IMR-90 (cell line): ENCODE data around the gene MRPL40. TPM values are rescaled to one million over a fixed set of nuclear protein-coding genes. Genes with fewer than 3 reads are reported as not detected.

Experiments used
- ATAC-seq: fragments of 200-7000 bp; cut with Tn5 transposase; 2 replicates; pipeline ENCODE4 v1.9.1; 2020; ENCODE audit warnings: low read depth, mild to moderate bottlenecking, moderate library complexity
- BruUV-seq: library from RNA; stranded (reverse); fragments of 400-500 nt; replicated peaks from 2 replicates; lab custom pipeline; 2021; lab: Mats Ljungman, UMichigan
- CTCF ChIA-PET: fragments of 300-600 bp; formaldehyde crosslinking; extraction: SDS; loops from one replicate; lab custom pipeline; 2021; ENCODE audit warnings: antibody characterized with exemption; lab: Yijun Ruan, JAX
- POLR2A ChIA-PET: fragments of 300-600 bp; sonication (Branson Sonifier 250); formaldehyde crosslinking; loops from one replicate; lab custom pipeline; 2022; ENCODE audit warnings: antibody characterized with exemption; ENCODE audit not compliant: unreplicated experiment; lab: Charles Lee
- DNase-seq: peaks from one replicate; pipeline ENCODE4 v3.0.0; 2013
- H2AFZ ChIP-seq: replicated peaks from 2 replicates; pipeline ENCODE3; 2013; ENCODE audit warnings: low read length, mild to moderate bottlenecking; ENCODE audit not compliant: poor library complexity
- H2AK5ac ChIP-seq: 2 replicates; pipeline ENCODE4 v1.6.1; 2013; ENCODE audit warnings: low read depth, low read length, inconsistent platforms
- H2AK9ac ChIP-seq: replicated peaks from 2 replicates; pipeline ENCODE3; 2013; ENCODE audit warnings: mild to moderate bottlenecking, low read depth, low read length, moderate library complexity; ENCODE audit not compliant: poor library complexity
- H2BK120ac ChIP-seq: 2 replicates; pipeline ENCODE4 v1.6.1; 2013; ENCODE audit warnings: low read depth, low read length, inconsistent platforms
- H2BK15ac ChIP-seq: 3 replicates; pipeline ENCODE4 v1.6.1; 2013; ENCODE audit warnings: low read depth, low read length, inconsistent platforms
- H2BK20ac ChIP-seq: 2 replicates; pipeline ENCODE4 v1.6.1; 2013; ENCODE audit warnings: low read depth, mild to moderate bottlenecking, inconsistent platforms, low read length, moderate library complexity
- H2BK5ac ChIP-seq: 2 replicates; pipeline ENCODE4 v1.6.1; 2013; ENCODE audit warnings: mild to moderate bottlenecking, low read depth, low read length, inconsistent platforms; ENCODE audit not compliant: poor library complexity, severe bottlenecking
- H3K14ac ChIP-seq: replicated peaks from 2 replicates; pipeline ENCODE4 v1.6.1; 2013; ENCODE audit warnings: low read depth, low read length, inconsistent platforms
- H3K18ac ChIP-seq: 2 replicates; pipeline ENCODE4 v1.6.1; 2013; ENCODE audit warnings: low read depth, low read length, control low read depth
- H3K23ac ChIP-seq: 2 replicates; pipeline ENCODE4 v1.6.1; 2013; ENCODE audit warnings: low read depth, low read length, inconsistent platforms
- H3K27ac ChIP-seq: 2 replicates; pipeline ENCODE4 v1.5.1; 2013; ENCODE audit warnings: mild to moderate bottlenecking, control low read depth, low read length; ENCODE audit not compliant: insufficient read depth
- H3K27me3 ChIP-seq: 2 replicates; pipeline ENCODE4 v1.6.1; 2013; ENCODE audit warnings: low read length; ENCODE audit not compliant: control insufficient read depth, insufficient read depth
- H3K36me3 ChIP-seq: 2 replicates; pipeline ENCODE4 v1.6.1; 2013; ENCODE audit warnings: low read length, mixed read lengths; ENCODE audit not compliant: control insufficient read depth, insufficient read depth
- H3K4ac ChIP-seq: 2 replicates; pipeline ENCODE4 v1.6.1; 2013; ENCODE audit warnings: low read depth, low read length, inconsistent platforms
- H3K4me1 ChIP-seq: 2 replicates; pipeline ENCODE4 v1.6.1; 2013; ENCODE audit warnings: low read length, mixed read lengths; ENCODE audit not compliant: control insufficient read depth, insufficient read depth
- H3K4me2 ChIP-seq: 2 replicates; pipeline ENCODE4 v1.6.1; 2013; ENCODE audit warnings: low read depth, mild to moderate bottlenecking, control low read depth, low read length, moderate library complexity
- H3K4me3 ChIP-seq: 2 replicates; pipeline ENCODE4 v1.5.1; 2013; ENCODE audit warnings: low read depth, mild to moderate bottlenecking, control low read depth, low read length, moderate library complexity; ENCODE audit not compliant: insufficient read depth
- H3K56ac ChIP-seq: 2 replicates; pipeline ENCODE4 v1.6.1; 2013; ENCODE audit warnings: low read length, inconsistent platforms; ENCODE audit not compliant: insufficient read depth; ENCODE audit errors: extremely low read depth
- H3K79me1 ChIP-seq, 2 experiments: 2 replicates each; pipeline ENCODE4 v1.6.1; 2013; ENCODE audit warnings: low read length in 2 of 2, inconsistent platforms in 1 of 2, low read depth in 1 of 2
- H3K9ac ChIP-seq: 2 replicates; pipeline ENCODE4 v1.6.1; 2013; ENCODE audit warnings: low read depth, low read length, control low read depth
- H3K9me1 ChIP-seq: 2 replicates; pipeline ENCODE4 v1.6.1; 2013; ENCODE audit warnings: low read length, inconsistent platforms; ENCODE audit not compliant: insufficient read depth
- H3K9me3 ChIP-seq: 2 replicates; pipeline ENCODE4 v1.6.1; 2013; ENCODE audit warnings: low read length; ENCODE audit not compliant: control insufficient read depth, insufficient read depth
- H4K20me1 ChIP-seq: 2 replicates; pipeline ENCODE4 v1.6.1; 2013; ENCODE audit warnings: low read length, inconsistent platforms; ENCODE audit not compliant: insufficient read depth
- H4K5ac ChIP-seq: 2 replicates; pipeline ENCODE4 v1.6.1; 2013; ENCODE audit warnings: mild to moderate bottlenecking, low read depth, low read length, control low read depth
- H4K8ac ChIP-seq, 2 experiments: 2 replicates each; pipeline ENCODE4 v1.6.1; 2013; ENCODE audit warnings: low read depth in 2 of 2, low read length in 2 of 2, control low read depth in 1 of 2, inconsistent platforms in 1 of 2
- H4K91ac ChIP-seq: 2 replicates; pipeline ENCODE4 v1.6.1; 2013; ENCODE audit warnings: low read depth, low read length, inconsistent platforms; ENCODE audit not compliant: insufficient read depth
- CTCF ChIP-seq: conservative IDR thresholded peaks from 2 replicates; pipeline ENCODE4 v1.5.1; 2012; ENCODE audit warnings: mild to moderate bottlenecking, low read depth, low read length, improper control_type of control experiment
- ELK1 ChIP-seq: fragments of 150-350 bp; IDR thresholded peaks from 2 replicates; pipeline ENCODE4 v1.6.1; 2016; ENCODE audit warnings: low read depth, mild to moderate bottlenecking, low read length, moderate library complexity, borderline replicate concordance
- MAZ ChIP-seq: IDR thresholded peaks from 2 replicates; pipeline ENCODE4 v1.6.1; 2012; ENCODE audit warnings: low read depth, mild to moderate bottlenecking, low read length, improper control_type of control experiment, moderate library complexity, borderline replicate concordance
- NFE2L2 ChIP-seq: fragments of 150-350 bp; IDR thresholded peaks from 2 replicates; pipeline ENCODE4 v1.6.1; 2016; ENCODE audit warnings: low read depth, mild to moderate bottlenecking, low read length
- POLR2A ChIP-seq: IDR thresholded peaks from 2 replicates; pipeline ENCODE4 v1.6.1; 2012; ENCODE audit warnings: mild to moderate bottlenecking, low read depth, low read length
- RAD21 ChIP-seq: IDR thresholded peaks from 2 replicates; pipeline ENCODE4 v1.6.1; 2012; ENCODE audit warnings: low read length, improper control_type of control experiment
- WGBS, 2 experiments: methylation state at CpG; one replicate each; pipeline versions ENCODE4 v1.1.5 to v1.1.7; 2013; ENCODE audit warnings: missing lambda C conversion rate in 2 of 2; ENCODE audit not compliant: insufficient read length in 1 of 2; ENCODE audit errors: extremely low coverage in 2 of 2; 5-methylcytosine and 5-hydroxymethylcytosine counted together
- dilution Hi-C: fragments of 300-500 bp; cut with HindIII; formaldehyde crosslinking; loops from one replicate; pipeline ENCODE4 v1.14.3; 2018; ENCODE audit warnings: low sequenced_read_pairs; ENCODE audit not compliant: unreplicated experiment
- in situ Hi-C: fragments of 300-500 bp; cut with MboI; formaldehyde crosslinking; loops from 3 replicates; pipeline ENCODE4 v1.14.3; 2019; ENCODE audit warnings: low sequenced_read_pairs, inconsistent platforms, mixed read lengths
- intact Hi-C: fragments of 100-400 bp; cut with micrococcal nuclease; formaldehyde crosslinking; loops from 2 replicates; pipeline ENCODE4 v1.10.0; 2022
- polyA plus RNA-seq, 3 experiments: library from polyadenylated mRNA; depleted of rRNA; stranded (reverse); fragments of >200 nt; gene quantifications; 2 replicates each; pipeline ENCODE4 v1.2.3, GENCODE V29; 2012; ENCODE audit warnings: low replicate concordance in 1 of 3
- total RNA-seq: library from RNA; depleted of rRNA; stranded (reverse); fragments of >200 nt; gene quantifications from 2 replicates; pipeline ENCODE4 v1.2.3, GENCODE V29; 2012

Gene MRPL40
- total and polyA plus RNA-seq, 2 of the 4 experiments (the other 2 are of a cell fraction): 36.7 to 37.5 TPM

DNA sequence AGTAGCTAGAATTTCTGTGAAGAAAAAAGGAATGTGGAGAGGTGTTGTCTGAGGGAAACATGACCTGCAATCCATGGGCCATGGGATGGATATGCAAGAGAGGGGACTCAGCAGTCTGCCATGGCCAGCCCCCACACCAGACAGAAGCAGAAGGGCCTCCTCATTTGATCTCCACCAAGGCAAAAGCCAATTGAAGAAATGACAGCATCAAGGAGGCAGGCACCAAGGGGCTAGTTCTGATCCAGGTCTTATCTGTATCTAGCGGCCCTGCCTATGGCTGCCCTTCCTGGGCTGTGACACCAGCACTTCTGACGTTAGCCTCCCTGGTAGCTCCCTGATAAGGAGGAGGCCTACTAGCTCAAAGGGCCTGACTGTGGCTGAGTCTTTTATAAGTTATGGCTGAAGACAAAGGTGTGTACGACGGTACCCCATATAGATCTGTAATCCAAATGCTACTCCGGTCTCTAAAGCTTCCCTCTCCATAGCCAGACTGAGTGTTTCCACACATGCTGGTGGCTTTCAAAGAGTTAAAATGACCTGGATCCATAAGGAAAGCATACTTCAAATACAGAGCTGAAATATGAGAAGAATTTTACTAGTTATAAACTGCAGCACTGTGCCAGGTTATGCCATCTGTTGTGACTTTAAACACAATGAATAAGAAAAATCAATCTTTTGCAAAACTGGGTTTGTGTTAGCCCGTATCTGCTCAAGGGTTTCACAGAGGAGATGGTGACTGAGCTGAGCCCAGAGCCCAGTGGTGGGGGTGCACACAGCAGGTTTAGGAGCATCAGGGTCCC, 35.2 kb upstream of the MRPL40 start:
- intact Hi-C loops (no loop called here), in situ Hi-C loops (no loop called here), dilution Hi-C loops (no loop called here)
- Histone ChIP-seq H3K56ac (no peak overlapping the region), H3K23ac (no peak overlapping the region), H3K14ac (no peak overlapping the region), H3K9me1 (no peaks in the 10 kb centered on the region), H2BK15ac (no peak overlapping the region), H2BK5ac (no peak overlapping the region), H3K9ac (no peak overlapping the region), H4K5ac (no peak overlapping the region), H3K27me3 (no peaks in the 10 kb centered on the region), H3K4me3 (no peak overlapping the region), H4K8ac (no peak overlapping the region), H2AFZ (no peak overlapping the region), H2BK20ac (no peak overlapping the region), H3K36me3 (peaks cover 58% of the 10 kb centered on the region), H3K79me1 (peaks cover 13 to 16% of the 10 kb centered on the region in 2 experiments; a peak in 3 of 4 replicates), H3K9me3 (no peaks in the 10 kb centered on the region), H3K18ac (no peak overlapping the region), H3K27ac (no peak overlapping the region), H4K20me1 (peaks cover 2% of the 10 kb centered on the region; the same call in 1 of the 2 replicates), H2AK5ac (no peak overlapping the region), H4K91ac (no peak overlapping the region), H2BK120ac (no peak overlapping the region), H3K4me2 (no peak overlapping the region), H3K4ac (no peak overlapping the region), H3K4me1 (no peaks in the 10 kb centered on the region), H2AK9ac (no peak overlapping the region)
- ATAC-seq (no peak; the same call in 1 of the 2 replicates), DNase-seq (no peak)
- WGBS, 2 experiments: 100% methylated on average over 1 of the region's 6 CpGs; no CpG with 5 or more reads in 1 of the 2 experiments
- CTCF ChIA-PET: no interaction called here
- no TSS peak for BruUV-seq
- POLR2A ChIA-PET: no interaction called here
- TF ChIP-seq MAZ (no peak), RAD21 (no peak), ELK1 (no peak), CTCF (no peak), NFE2L2 (no peak), POLR2A (no peak)
